Stomach (tissue), 9 donors: ENCODE data around the gene CENPX. TPM values are rescaled to one million over a fixed set of nuclear protein-coding genes. Genes with fewer than 3 reads are reported as not detected.

ENCODE experiments used
- DNase-seq, 2 donors: peaks; one replicate each; pipeline versions ENCODE4 v3.0.0 to v3.0.0-alpha.2; 2013 to 2019
- H3K27ac ChIP-seq, 5 donors: fragments of 200-600 bp in 4 of 5; sonication (generic) in 4 of 5; one replicate each; pipeline ENCODE4 v1.5.1; 2013 to 2019; ENCODE audit warnings: mild to moderate bottlenecking in 1 of 5, moderate library complexity in 1 of 5
- H3K27me3 ChIP-seq, 3 donors: fragments of 200-600 bp; sonication (generic); one replicate each; pipeline ENCODE4 v1.5.1; 2017 to 2019; ENCODE audit warnings: mixed run types in 1 of 3
- H3K36me3 ChIP-seq, 4 donors: fragments of 200-600 bp; sonication (generic); 1 replicate in 3 of 4; 2 replicates in 1 of 4; pipeline ENCODE4 v1.5.1; 2016 to 2019
- H3K4me1 ChIP-seq, 4 donors: fragments of 200-600 bp; sonication (generic); one replicate each; pipeline ENCODE4 v1.5.1; 2016 to 2019
- H3K4me3 ChIP-seq, 4 donors: fragments of 200-600 bp; sonication (generic) in 3 of 4; one replicate each; pipeline ENCODE4 v1.5.1; 2016 to 2019; ENCODE audit warnings: mild to moderate bottlenecking in 1 of 4
- H3K9me3 ChIP-seq, 4 donors: fragments of 200-600 bp; sonication (generic); one replicate each; pipeline ENCODE4 v1.5.1; 2016 to 2019
- CTCF ChIP-seq, 7 experiments: fragments of 450-650 bp in 4 of 7; fragments of 200-600 bp in 3 of 7; sonication (generic) in 3 of 7; IDR thresholded peaks; one replicate each; pipeline ENCODE4 v1.5.1; 2016 to 2019; ENCODE audit warnings: antibody characterized with exemption in 7 of 7, control low read depth in 2 of 7, mild to moderate bottlenecking in 1 of 7
- EP300 ChIP-seq: sonication (generic); formaldehyde crosslinking; IDR thresholded peaks from one replicate; pipeline ENCODE4 v1.6.1; 2017; ENCODE audit warnings: antibody characterized with exemption
- POLR2A ChIP-seq, 4 donors: fragments of 450-650 bp; IDR thresholded peaks; one replicate each; pipeline ENCODE4 v1.6.1; 2016; ENCODE audit warnings: antibody characterized with exemption in 4 of 4, control low read depth in 2 of 4, mild to moderate bottlenecking in 1 of 4, moderate library complexity in 1 of 4
- POLR2AphosphoS5 ChIP-seq, 3 donors: sonication (generic); formaldehyde crosslinking; IDR thresholded peaks; one replicate each; pipeline ENCODE4 v1.6.1; 2016; ENCODE audit warnings: antibody characterized with exemption in 3 of 3
- WGBS, 5 donors: extraction: QIAGEN DNeasy Blood & Tissue Kit in 3 of 5; methylation state at CpG; one replicate each; pipeline versions ENCODE4 v1.1.5 to v1.1.7; 2013 to 2018; 5-methylcytosine and 5-hydroxymethylcytosine counted together
- intact Hi-C: fragments of 100-400 bp; cut with DNase I; formaldehyde crosslinking; loops from one replicate; pipeline ENCODE4 v1.15.1; 2023; ENCODE audit warnings: low total_unique reads
- polyA plus RNA-seq, 3 donors: library from polyadenylated mRNA; stranded (reverse); fragments of 200-250 nt; gene quantifications; one replicate each; pipeline ENCODE4 v1.2.3, GENCODE V29; 2013
- total RNA-seq, 5 donors: library from RNA; depleted of rRNA; stranded (reverse); fragments of >200 nt; gene quantifications; one replicate each; pipeline versions ENCODE4 v1.1.0 to v1.2.3, GENCODE V29; 2014 to 2016
- donor health status: healthy with polysubstance abuse.
- donor health status: Bipolar disorder and iron deficiency.
- donor health status: healthy.

Gene CENPX
- total and polyA plus RNA-seq, 8 donors = 22.0 to 231 (median 151) TPM

- H3K4me3 ChIP-seq = no peak overlapping the region
- H3K9me3 ChIP-seq = no peaks in the 10 kb centered on the region
- H3K36me3 ChIP-seq = peaks cover 81 to 100% (median 98%) of the 10 kb centered on the region in 4 donors
- 70 to 90% (median 80%) methylated on average over 8 to 19 of the region's 19 CpGs for WGBS, 5 donors
- no peak for DNase-seq
- intact Hi-C loops = no loop called here
- TF ChIP-seq POLR2AphosphoS5 (IDR thresholded peaks at IDR 0.05) = no peak
- TF ChIP-seq POLR2A (IDR thresholded peaks at IDR 0.05) = no peak
- no peak for TF ChIP-seq EP300
- no peak for TF ChIP-seq CTCF (IDR thresholded peaks at IDR 0.05)
- H3K4me1 ChIP-seq = peaks cover 8 to 26% (median 16%) of the 10 kb centered on the region in 4 donors
- H3K27ac ChIP-seq = no peak overlapping the region
- no peaks in the 10 kb centered on the region for H3K27me3 ChIP-seq
Measured at GRCh38 chr17:82059272-82060000, 36.8 kb upstream of the CENPX start.

GRCh38 chr17:82058855-82059249, 36.2 kb upstream of the CENPX start:
- WGBS, 5 donors = 74 to 89% (median 85%) methylated on average over 10 of the region's 10 CpGs
- TF ChIP-seq EP300 = no peak
- TF ChIP-seq POLR2A (IDR thresholded peaks at IDR 0.05) = no peak
- TF ChIP-seq POLR2AphosphoS5 (IDR thresholded peaks at IDR 0.05) = no peak
- no peak for TF ChIP-seq CTCF (IDR thresholded peaks at IDR 0.05)
- no peaks in the 10 kb centered on the region for H3K27me3 ChIP-seq
- no peak overlapping the region for H3K4me3 ChIP-seq
- H3K27ac ChIP-seq = peak overlapping the region in 1 of 5 donors; percentile 5
- H3K4me1 ChIP-seq = peaks cover 4 to 26% (median 15%) of the 10 kb centered on the region in 4 donors
- no peaks in the 10 kb centered on the region for H3K9me3 ChIP-seq
- intact Hi-C loops = no loop called here
- H3K36me3 ChIP-seq = peaks cover 81 to 100% (median 100%) of the 10 kb centered on the region in 4 donors
- no peak for DNase-seq

GRCh38 chr17:82058230-82058854, 35.7 kb upstream of the CENPX start:
- peak in 1 of 2 donors; percentile 42 for DNase-seq
- Histone ChIP-seq H3K9me3 (no peaks in the 10 kb centered on the region), H3K4me1 (peaks cover 6 to 26% (median 15%) of the 10 kb centered on the region in 4 donors), H3K27me3 (no peaks in the 10 kb centered on the region), H3K27ac (peak overlapping the region in 1 of 5 donors; percentile 5), H3K4me3 (no peak overlapping the region), H3K36me3 (peaks cover 80 to 100% (median 99%) of the 10 kb centered on the region in 4 donors)
- no peak for TF ChIP-seq POLR2AphosphoS5 (IDR thresholded peaks at IDR 0.05)
- TF ChIP-seq CTCF (IDR thresholded peaks at IDR 0.05) = peak in 1 of 7 experiments; percentile 7
- no peak for TF ChIP-seq POLR2A (IDR thresholded peaks at IDR 0.05)
- 61 to 83% (median 63%) methylated on average over 10 to 17 of the region's 17 CpGs for WGBS, 5 donors
- intact Hi-C loops = no loop called here

GRCh38 chr17:82056729-82057621, 34.3 kb upstream of the CENPX start:
- intact Hi-C loops = no loop called here
- H3K36me3 ChIP-seq = peaks cover 67 to 89% (median 87%) of the 10 kb centered on the region in 4 donors
- WGBS, 5 donors = 79 to 92% (median 83%) methylated on average over 14 to 29 of the region's 29 CpGs

More at GRCh38 chr17:82056729-82057621, 34.3 kb upstream of the CENPX start:
- no peak for DNase-seq
- Histone ChIP-seq H3K27ac (no peak overlapping the region), H3K27me3 (no peaks in the 10 kb centered on the region), H3K9me3 (no peaks in the 10 kb centered on the region), H3K4me3 (no peak overlapping the region), H3K4me1 (peaks cover 18 to 33% (median 24%) of the 10 kb centered on the region in 4 donors)
- TF ChIP-seq POLR2A (IDR thresholded peaks at IDR 0.05) (no peak), CTCF (IDR thresholded peaks at IDR 0.05) (no peak), EP300 (no peak), POLR2AphosphoS5 (IDR thresholded peaks at IDR 0.05) (no peak)
